Retina (tissue), 1 donor: ENCODE results near the gene RNF41.
A peak's percentile ranks its signal among the peaks of the same experiment; 100 is the strongest.
"Not testable (repeated sequence)": the region's sequence is repeated elsewhere in the genome, so short reads cannot be mapped to it uniquely, and the experiment has no call there.

Experiments
- DNase-seq: peaks from one replicate; pipeline ENCODE4 v3.0.0-alpha.2; 2016

Gene RNF41

GRCh38 chr12:56163533-56164344 lies 58.0 kb downstream of the RNF41 start:
- DNase-seq = no peak

GRCh38 chr12:56162468-56163290 lies 59.0 kb downstream of the RNF41 start:
- DNase-seq = no peak

- no peak for DNase-seq
Measured at GRCh38 chr12:56161690-56162351, 59.9 kb downstream of the RNF41 start.

GRCh38 chr12:56160894-56161689 lies 60.6 kb downstream of the RNF41 start:
- no peak for DNase-seq

GRCh38 chr12:56160193-56160763 lies 61.4 kb downstream of the RNF41 start:
- DNase-seq = no peak

- DNase-seq = peak; percentile 32
Measured at GRCh38 chr12:56159482-56160192, 62.1 kb downstream of the RNF41 start.

GRCh38 chr12:56158926-56159461 lies 62.7 kb downstream of the RNF41 start:
- DNase-seq = peak; percentile 51

- peak; percentile 87 for DNase-seq
Measured at GRCh38 chr12:56158029-56158925, 63.4 kb downstream of the RNF41 start, which contains the start of gene MYL6. Gene MYL6, plus strand, starts transcription at chr12:56158359. Its CDS starts 43 bp downstream, at chr12:56158402.

- DNase-seq = peak; percentile 90
Measured at GRCh38 chr12:56157201-56158028, 64.3 kb downstream of the RNF41 start.

GRCh38 chr12:56156464-56157200 lies 65.1 kb downstream of the RNF41 start:
- not testable (repeated sequence) for DNase-seq

- no peak for DNase-seq
Measured at GRCh38 chr12:56155256-56155845, 66.4 kb downstream of the RNF41 start.

GRCh38 chr12:56154818-56155217 lies 66.9 kb downstream of the RNF41 start:
- DNase-seq = no peak

GRCh38 chr12:56154246-56154771 lies 67.4 kb downstream of the RNF41 start:
- no peak for DNase-seq

- no peak for DNase-seq
Measured at GRCh38 chr12:56153678-56154065, 68.0 kb downstream of the RNF41 start.

GRCh38 chr12:56152756-56153677 lies 68.7 kb downstream of the RNF41 start:
- DNase-seq = no peak
